ENCODE data around the gene NEDD4L. TPM values are rescaled to one million over a fixed set of nuclear protein-coding genes. Genes with fewer than 3 reads are reported as not detected.
"Not testable (repeated sequence)": the region's sequence is repeated elsewhere in the genome, so short reads cannot be mapped to it uniquely, and the experiment has no call there.

NEDD4L gene
- total RNA-seq: 99.5 TPM

DNA sequence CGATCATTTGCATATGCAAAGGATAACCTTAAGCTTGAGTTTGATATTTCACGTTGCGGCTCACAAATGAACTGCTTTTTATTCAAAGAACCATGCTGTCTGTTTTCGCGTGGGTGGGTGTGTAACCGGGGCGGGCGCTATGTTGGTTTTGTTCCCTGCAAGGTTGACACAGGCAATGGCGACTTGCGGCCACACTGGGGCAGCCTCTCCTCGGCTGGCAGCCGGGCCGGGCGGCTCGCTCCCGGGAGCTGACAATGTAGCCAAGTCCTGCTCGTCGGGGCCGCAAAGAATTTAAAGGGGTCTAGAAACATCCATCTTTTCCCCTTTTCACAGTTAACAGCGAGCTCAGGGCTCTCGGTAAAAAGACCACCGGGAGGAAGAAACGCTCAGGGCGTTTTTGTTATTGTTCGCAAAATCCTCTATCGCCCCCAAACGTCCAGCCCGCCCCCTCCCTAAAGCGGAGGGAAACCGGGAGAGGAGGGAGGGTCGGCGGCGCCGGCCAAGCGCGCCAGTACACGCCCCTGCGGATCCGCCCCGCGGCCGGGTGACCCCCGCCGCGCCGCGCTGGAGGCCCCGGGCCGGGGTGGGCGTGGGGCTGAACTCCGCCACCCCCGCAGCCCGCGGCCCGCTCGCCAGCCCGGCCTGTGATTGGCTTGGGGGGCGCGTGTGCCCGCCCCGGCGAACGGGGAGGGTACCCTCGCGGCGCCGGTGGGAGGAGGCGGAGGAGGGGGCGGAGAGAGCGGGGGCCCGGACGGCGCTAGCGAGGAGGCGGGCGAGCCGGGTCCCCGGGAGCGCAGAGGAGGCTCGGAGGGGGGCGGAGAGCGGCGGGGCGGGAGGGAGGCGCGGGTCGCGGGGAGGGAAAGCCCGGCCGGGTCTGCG, at the start of gene NEDD4L:
Gene NEDD4L (plus strand): TSS at position 736 of the 879 bp plus-strand sequence. CDS start 435 bp downstream, outside the sequence.
- DNase-seq (ENCODE audit: low spot score): peak; percentile 87

DNA sequence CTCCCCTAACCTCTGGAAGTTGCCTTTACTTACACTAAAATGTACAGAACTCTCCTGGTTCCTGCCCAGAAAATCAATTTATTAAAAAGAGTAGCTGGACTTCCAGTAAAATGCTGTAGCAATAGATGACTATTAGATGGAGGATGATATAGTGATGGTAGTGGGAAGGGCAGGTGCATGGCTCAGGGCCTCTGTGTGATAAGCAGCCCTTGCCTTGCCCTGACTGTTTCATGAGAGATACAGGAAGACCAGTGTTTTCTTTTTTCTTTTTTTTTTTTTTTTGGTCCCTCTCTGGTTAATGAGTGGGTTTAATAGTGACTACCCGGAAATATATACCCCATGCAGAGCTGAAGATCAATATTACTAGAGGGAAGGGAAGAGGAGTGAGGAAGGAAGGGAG, 48.7 kb upstream of the NEDD4L start:
- DNase-seq (ENCODE audit: low spot score): no peak

- not testable (repeated sequence) for DNase-seq (ENCODE audit: low spot score)
Measured at GRCh38 chr18:57996894-57997293, 47.1 kb upstream of the NEDD4L start.

DNA sequence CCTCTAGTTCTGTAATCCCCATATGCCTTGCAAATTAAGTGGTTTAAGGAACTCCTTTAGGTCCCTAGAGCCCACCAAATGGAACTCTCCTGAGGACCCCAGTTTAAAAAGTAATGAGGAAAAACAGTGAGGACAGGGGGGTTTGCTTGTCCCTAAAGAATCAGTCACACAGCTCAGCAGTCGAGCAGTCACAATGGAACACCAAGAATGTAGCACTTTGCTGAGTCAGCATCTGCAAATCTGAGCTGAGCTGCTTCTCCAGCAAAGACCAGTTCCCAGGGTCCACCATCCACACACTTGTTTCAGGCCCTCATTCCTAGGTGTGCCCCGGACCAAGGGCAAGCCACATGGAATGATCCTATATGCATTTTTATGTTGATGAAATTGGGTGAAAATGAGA, 46.2 kb upstream of the NEDD4L start:
- DNase-seq (ENCODE audit: low spot score): no peak

DNA sequence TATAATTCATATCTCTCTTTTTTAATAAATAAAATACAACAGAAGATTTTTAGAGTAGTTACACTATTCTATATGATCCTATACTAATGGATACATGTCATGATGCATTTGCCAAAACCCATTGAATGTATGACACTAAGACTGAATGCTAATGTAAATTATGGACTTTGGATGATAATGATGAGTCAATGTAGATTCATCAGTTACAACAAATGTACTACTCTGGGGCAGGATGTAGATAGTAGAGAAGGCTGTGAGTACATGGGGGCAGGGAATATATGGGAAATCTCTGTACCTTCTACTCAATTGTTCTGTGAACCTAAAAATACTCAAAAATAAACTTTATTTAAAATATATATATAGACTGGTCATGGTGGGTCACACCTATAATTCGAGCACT, 45.6 kb upstream of the NEDD4L start:
- no peak for DNase-seq (ENCODE audit: low spot score)

GRCh38 chr18:58004317-58004716, 39.7 kb upstream of the NEDD4L start:
- no peak for DNase-seq (ENCODE audit: low spot score)

DNA sequence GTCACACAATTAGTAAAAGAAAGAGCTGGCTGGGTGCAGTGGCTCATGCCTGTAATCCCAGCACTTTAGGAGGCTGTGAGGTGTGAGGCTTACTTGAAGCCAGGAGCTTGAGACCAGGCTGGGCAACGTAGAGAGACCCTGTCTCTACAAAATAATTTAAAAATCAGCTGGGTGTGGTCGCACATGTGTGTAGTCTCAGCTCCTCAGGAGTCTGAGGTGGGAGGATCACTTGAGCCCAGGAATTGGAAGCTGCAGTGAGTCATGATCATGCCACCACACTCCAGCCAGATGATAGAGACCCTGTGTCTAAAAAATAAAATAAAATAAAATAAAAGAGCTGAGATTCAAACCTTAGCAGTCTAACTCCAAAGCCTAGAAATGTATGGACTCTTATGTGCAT, 39.0 kb upstream of the NEDD4L start:
- no peak for DNase-seq (ENCODE audit: low spot score)

- no peak for DNase-seq (ENCODE audit: low spot score)
Measured at GRCh38 chr18:58005885-58006523, 38.0 kb upstream of the NEDD4L start.

GRCh38 chr18:58009166-58009565, 34.9 kb upstream of the NEDD4L start:
- DNase-seq (ENCODE audit: low spot score): no peak

- DNase-seq (ENCODE audit: low spot score): no peak
Measured at GRCh38 chr18:58010265-58010664, 33.8 kb upstream of the NEDD4L start.

- no peak for DNase-seq (ENCODE audit: low spot score)
Measured at GRCh38 chr18:58012356-58012755, 31.7 kb upstream of the NEDD4L start.

DNA sequence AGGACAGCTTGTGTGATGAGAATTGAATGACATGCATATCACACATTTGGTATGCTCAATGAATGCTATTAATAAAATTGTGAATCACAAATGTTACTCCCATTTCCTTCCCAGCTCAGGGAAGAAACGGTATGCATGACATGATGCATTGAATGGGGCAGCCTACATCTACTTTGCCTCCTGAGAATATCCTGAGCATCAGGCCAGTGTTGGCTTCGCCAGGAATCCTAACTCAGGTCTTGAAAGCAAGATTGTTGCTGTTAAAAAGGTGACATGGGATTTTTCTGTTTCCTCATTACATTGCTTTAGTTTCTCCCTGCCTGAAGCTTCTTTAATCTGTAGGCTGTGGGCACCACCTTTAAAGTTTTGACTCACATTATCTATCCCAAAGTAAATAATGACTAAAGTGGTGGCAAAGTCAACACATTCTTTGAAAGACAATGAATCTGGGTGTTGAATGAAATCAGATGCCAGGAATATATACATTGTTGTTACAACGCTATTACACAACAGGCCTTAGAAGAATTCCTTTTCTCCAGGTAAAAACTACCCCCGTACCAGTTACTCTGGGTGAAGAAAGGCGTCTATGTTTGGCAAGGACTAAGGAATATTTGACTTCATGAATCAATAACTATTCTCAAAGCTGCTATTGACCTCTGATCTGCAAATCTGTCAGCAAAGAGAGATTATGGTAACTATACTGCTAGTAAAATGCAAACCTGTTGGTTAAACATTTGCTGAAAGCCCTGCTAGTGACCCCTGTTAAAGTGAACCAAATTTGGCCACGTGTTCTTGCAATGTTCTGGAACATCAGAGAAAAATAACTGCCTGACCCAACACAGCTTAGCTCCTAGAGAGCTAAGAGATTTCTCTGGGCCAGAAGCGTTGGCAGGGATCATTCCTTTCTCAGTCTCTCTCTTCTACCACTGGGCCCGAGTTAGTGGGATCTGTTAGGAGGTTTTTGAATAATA, 30.5 kb upstream of the NEDD4L start:
- DNase-seq (ENCODE audit: low spot score): peak; percentile 68

GRCh38 chr18:58015065-58015780, 28.8 kb upstream of the NEDD4L start:
- DNase-seq (ENCODE audit: low spot score): no peak

GRCh38 chr18:58017267-58017666, 26.8 kb upstream of the NEDD4L start:
- DNase-seq (ENCODE audit: low spot score): no peak

DNA sequence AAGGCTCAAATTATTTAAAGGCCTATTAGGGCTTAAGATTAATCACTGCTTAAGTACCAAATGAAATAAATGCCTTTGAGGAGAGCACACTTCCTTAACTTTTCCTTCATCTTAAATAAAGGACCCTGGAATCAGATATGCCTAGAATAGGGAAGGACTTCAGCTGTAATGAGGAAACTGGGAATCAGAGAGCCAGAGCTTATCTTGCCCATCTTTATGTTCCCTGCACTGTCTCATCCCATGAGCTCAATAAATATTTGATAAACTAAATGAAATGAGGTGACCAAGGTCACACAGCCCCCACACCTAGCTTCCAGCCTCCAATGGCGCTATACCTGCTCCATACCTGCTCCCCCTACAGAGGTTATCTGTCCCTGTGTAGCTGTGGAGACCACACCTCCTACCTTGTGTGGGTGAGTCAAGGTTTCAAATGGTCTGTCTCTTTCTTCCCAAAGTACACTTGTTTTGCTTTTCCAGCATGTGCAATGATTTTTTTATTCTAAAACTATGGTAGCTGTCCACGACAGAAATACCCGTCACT, 23.4 kb upstream of the NEDD4L start:
- DNase-seq (ENCODE audit: low spot score): no peak

- DNase-seq (ENCODE audit: low spot score): no peak
Measured at GRCh38 chr18:58021504-58021903, 22.5 kb upstream of the NEDD4L start.

DNA sequence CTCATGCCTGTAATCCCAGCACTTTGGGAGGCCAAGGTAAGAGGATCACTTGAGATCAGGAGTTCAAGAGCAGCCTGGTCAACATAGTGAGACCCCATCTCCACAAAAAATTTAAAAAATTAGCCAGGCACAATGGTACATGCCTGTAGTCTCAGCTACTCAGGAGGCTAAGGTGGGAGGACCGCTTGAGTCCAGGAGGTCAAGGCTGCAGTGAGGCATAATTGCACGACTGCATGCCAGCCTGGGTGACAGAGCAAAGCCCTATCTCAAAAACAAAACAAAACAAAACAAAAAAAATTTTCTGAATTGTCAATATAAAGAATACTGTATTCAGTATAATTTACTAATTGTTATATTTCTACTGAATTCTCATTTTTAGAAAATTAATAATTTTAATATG, 20.9 kb upstream of the NEDD4L start:
- no peak for DNase-seq (ENCODE audit: low spot score)

DNA sequence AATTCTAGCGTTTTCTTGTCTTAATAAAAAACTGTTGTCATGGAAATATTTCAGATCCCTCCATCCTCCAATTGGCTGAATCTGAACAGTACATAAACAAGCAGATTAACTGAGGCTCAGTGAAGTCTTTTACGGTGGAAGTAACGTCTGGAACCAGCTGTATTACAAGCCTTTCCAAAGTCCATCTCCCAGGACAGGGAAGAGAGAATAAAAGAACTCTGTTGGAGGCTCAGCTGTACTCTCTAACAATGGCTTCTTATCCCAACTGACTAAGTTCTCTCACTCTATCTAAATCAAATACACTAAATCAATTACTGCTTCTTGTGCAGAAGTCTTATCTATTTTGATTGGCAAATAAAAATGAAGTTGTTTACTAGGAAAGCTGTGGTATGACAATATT, 19.9 kb upstream of the NEDD4L start:
- DNase-seq (ENCODE audit: low spot score): peak; percentile 18

GRCh38 chr18:58025205-58025604, 18.8 kb upstream of the NEDD4L start:
- DNase-seq (ENCODE audit: low spot score): no peak

DNA sequence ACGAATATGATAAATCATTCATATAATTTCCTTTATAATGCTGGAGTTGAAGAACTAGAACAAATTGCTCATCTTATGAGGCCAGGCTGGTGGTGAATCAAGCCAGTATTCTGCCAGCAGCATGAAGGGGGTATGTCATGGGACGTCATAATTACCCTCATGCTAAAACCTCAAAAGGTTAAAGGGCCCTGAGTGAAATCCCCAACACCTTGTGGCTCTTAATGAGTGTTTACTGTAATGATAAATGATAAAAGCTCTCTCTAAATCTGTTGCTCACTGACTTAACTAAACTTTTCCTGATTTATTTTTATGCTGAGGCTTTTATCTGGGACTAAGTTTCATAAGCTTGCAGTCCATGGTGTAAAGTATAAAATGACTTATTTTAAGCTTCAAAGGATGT, 18.3 kb upstream of the NEDD4L start:
- no peak for DNase-seq (ENCODE audit: low spot score)

DNA sequence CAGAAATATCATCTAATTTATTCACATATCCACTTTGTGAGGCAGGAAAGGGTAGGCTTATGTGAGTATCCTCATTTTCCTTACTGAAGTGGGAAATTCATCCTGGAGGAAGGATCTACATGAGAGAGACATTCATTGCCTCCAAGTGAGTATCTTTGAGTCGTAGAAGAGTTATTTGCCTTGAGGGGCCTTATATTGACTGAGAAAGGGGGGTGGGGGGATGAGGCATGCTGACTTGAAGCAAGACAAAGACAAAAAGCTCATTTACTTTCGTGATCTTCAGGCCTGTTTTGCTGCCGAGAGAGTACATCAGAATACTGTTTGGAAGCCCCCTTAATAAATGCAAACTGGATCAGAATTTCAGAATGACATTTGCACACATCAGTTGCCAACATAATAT, 17.6 kb upstream of the NEDD4L start:
- DNase-seq (ENCODE audit: low spot score): no peak

Data from mucosa of gallbladder (tissue), 1 donor.